H1 (cell line): ENCODE results near the gene LTO1. TPM values are rescaled to one million over a fixed set of nuclear protein-coding genes. Genes with fewer than 3 reads are reported as not detected.

Experiments
- BCL11A ChIP-seq, 2 experiments: IDR thresholded peaks; one replicate each; pipeline ENCODE4 v1.6.1; 2011; ENCODE audit warnings: low read depth in 2 of 2, low read length in 2 of 2, mild to moderate bottlenecking in 2 of 2
- CBX5 ChIP-seq: fragments of 300-800, 300-1000 bp; sonication (generic); IDR thresholded peaks from 2 replicates; pipeline ENCODE4 v1.7.1; 2016; ENCODE audit warnings: antibody characterized with exemption, low read length, low read depth
- KDM1A ChIP-seq: fragments of 200-600, 300-600 bp; sonication (generic); IDR thresholded peaks from 2 replicates; pipeline ENCODE4 v1.7.1; 2016; ENCODE audit warnings: mild to moderate bottlenecking, low read length, borderline replicate concordance
- polyA plus RNA-seq, 7 experiments: library from polyadenylated mRNA; depleted of rRNA in 3 of 7; stranded (reverse) in 5 of 7; unstranded in 2 of 7; fragments of >200 nt in 5 of 7; fragments of 200-250 nt in 2 of 7; gene quantifications; 1 replicate in 5 of 7; 2 replicates in 1 of 7; 4 replicates in 1 of 7; pipeline versions ENCODE4 v1.2.1 to v1.2.3, GENCODE V29; 2011 to 2013; ENCODE audit warnings: missing spikeins in 2 of 7, mixed read lengths in 2 of 7
- total RNA-seq: library from RNA; stranded (reverse); fragmentation: NEBNext Ultra II Directional; extraction: Animal tissue kit (Norgen Biotek cat#: 25700); gene quantifications from 2 replicates; pipeline ENCODE4 v1.2.1, GENCODE V29; 2021
- TF ChIP-seq, protein P1 (sequence below): fragments of 300-600 bp; sonication (generic); IDR thresholded peaks from 2 replicates; pipeline ENCODE4 v1.7.1; 2012; ENCODE audit warnings: low read length, moderate library complexity, mild to moderate bottlenecking, inconsistent platforms; ENCODE audit not compliant: insufficient replicate concordance
- TF ChIP-seq, protein P2 (sequence below): IDR thresholded peaks from 2 replicates; pipeline ENCODE4 v1.6.1; 2011; ENCODE audit warnings: low read length, improper control_type of control experiment

Gene LTO1
- total and polyA plus RNA-seq, 2 of the 8 experiments (the other 6 are each of a cell fraction or from before 2014, with no cell fraction given) = 15.4 to 21.3 TPM

DNA sequence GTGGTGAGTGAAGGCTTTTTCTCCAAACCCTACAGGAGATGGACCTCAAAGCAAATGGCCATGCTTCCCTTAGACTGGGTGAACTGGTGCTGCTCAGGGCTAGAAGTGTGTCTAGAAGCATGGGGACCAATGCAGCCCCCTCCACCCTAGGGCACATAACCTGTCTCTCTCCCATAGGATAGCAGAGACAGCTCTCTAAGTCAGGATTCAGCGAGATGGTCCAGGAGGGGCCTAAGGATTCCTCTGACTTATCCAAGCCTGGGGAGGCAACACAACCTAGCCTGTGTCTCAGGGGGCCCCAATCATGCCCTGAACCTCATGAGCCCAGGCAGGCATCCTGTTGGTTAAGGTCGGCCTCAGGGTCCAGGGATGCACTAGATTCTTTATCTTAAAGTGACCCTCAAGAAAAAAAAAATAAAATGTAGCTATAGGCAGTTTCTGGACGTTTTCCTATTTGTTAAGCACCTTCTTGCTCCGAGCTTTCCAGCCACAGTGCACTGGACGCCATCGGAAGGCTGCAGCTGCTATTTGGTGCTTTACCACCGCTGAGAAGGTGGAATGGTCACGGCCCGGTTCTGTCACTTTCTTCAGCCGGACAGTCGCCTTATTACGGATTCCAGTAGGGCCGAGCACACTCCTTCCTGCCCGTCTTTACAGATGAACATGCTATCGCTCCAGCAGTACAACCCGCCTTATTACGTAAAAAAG is 39.2 kb downstream of the LTO1 start (continued):
- TF ChIP-seq, protein P1, sequence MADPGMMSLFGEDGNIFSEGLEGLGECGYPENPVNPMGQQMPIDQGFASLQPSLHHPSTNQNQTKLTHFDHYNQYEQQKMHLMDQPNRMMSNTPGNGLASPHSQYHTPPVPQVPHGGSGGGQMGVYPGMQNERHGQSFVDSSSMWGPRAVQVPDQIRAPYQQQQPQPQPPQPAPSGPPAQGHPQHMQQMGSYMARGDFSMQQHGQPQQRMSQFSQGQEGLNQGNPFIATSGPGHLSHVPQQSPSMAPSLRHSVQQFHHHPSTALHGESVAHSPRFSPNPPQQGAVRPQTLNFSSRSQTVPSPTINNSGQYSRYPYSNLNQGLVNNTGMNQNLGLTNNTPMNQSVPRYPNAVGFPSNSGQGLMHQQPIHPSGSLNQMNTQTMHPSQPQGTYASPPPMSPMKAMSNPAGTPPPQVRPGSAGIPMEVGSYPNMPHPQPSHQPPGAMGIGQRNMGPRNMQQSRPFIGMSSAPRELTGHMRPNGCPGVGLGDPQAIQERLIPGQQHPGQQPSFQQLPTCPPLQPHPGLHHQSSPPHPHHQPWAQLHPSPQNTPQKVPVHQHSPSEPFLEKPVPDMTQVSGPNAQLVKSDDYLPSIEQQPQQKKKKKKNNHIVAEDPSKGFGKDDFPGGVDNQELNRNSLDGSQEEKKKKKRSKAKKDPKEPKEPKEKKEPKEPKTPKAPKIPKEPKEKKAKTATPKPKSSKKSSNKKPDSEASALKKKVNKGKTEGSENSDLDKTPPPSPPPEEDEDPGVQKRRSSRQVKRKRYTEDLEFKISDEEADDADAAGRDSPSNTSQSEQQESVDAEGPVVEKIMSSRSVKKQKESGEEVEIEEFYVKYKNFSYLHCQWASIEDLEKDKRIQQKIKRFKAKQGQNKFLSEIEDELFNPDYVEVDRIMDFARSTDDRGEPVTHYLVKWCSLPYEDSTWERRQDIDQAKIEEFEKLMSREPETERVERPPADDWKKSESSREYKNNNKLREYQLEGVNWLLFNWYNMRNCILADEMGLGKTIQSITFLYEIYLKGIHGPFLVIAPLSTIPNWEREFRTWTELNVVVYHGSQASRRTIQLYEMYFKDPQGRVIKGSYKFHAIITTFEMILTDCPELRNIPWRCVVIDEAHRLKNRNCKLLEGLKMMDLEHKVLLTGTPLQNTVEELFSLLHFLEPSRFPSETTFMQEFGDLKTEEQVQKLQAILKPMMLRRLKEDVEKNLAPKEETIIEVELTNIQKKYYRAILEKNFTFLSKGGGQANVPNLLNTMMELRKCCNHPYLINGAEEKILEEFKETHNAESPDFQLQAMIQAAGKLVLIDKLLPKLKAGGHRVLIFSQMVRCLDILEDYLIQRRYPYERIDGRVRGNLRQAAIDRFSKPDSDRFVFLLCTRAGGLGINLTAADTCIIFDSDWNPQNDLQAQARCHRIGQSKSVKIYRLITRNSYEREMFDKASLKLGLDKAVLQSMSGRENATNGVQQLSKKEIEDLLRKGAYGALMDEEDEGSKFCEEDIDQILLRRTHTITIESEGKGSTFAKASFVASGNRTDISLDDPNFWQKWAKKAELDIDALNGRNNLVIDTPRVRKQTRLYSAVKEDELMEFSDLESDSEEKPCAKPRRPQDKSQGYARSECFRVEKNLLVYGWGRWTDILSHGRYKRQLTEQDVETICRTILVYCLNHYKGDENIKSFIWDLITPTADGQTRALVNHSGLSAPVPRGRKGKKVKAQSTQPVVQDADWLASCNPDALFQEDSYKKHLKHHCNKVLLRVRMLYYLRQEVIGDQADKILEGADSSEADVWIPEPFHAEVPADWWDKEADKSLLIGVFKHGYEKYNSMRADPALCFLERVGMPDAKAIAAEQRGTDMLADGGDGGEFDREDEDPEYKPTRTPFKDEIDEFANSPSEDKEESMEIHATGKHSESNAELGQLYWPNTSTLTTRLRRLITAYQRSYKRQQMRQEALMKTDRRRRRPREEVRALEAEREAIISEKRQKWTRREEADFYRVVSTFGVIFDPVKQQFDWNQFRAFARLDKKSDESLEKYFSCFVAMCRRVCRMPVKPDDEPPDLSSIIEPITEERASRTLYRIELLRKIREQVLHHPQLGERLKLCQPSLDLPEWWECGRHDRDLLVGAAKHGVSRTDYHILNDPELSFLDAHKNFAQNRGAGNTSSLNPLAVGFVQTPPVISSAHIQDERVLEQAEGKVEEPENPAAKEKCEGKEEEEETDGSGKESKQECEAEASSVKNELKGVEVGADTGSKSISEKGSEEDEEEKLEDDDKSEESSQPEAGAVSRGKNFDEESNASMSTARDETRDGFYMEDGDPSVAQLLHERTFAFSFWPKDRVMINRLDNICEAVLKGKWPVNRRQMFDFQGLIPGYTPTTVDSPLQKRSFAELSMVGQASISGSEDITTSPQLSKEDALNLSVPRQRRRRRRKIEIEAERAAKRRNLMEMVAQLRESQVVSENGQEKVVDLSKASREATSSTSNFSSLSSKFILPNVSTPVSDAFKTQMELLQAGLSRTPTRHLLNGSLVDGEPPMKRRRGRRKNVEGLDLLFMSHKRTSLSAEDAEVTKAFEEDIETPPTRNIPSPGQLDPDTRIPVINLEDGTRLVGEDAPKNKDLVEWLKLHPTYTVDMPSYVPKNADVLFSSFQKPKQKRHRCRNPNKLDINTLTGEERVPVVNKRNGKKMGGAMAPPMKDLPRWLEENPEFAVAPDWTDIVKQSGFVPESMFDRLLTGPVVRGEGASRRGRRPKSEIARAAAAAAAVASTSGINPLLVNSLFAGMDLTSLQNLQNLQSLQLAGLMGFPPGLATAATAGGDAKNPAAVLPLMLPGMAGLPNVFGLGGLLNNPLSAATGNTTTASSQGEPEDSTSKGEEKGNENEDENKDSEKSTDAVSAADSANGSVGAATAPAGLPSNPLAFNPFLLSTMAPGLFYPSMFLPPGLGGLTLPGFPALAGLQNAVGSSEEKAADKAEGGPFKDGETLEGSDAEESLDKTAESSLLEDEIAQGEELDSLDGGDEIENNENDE = no peak
- TF ChIP-seq, protein P2, sequence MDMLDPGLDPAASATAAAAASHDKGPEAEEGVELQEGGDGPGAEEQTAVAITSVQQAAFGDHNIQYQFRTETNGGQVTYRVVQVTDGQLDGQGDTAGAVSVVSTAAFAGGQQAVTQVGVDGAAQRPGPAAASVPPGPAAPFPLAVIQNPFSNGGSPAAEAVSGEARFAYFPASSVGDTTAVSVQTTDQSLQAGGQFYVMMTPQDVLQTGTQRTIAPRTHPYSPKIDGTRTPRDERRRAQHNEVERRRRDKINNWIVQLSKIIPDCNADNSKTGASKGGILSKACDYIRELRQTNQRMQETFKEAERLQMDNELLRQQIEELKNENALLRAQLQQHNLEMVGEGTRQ = no peak
- TF ChIP-seq KDM1A = no peak
- TF ChIP-seq CBX5 = no peak
- TF ChIP-seq BCL11A (IDR thresholded peaks at IDR 0.05; ENCODE audit: low read depth in 2 of 2, low read length in 2 of 2) = no peak
